RWPE2 (cell line): Measurements from ENCODE around the gene SH3GL2.

ENCODE experiments used
- ATAC-seq: fragments of 200-7000 bp; cut with Tn5 transposase; 3 replicates; pipeline ENCODE4 v1.9.1; 2021; ENCODE audit warnings: low read depth
- DNase-seq: peaks from one replicate; pipeline ENCODE4 v3.0.0-alpha.2; 2020; ENCODE audit warnings: low spot score
- H3K27ac ChIP-seq: fragments of 450-650 bp; 2 replicates; pipeline ENCODE4 v1.5.1; 2017; ENCODE audit warnings: mild to moderate bottlenecking; ENCODE audit not compliant: poor library complexity, severe bottlenecking
- H3K27me3 ChIP-seq: fragments of 250-450 bp; sonication (Bioruptor Pico); 2 replicates; pipeline ENCODE4 v1.5.1; 2021; ENCODE audit warnings: mild to moderate bottlenecking, moderate library complexity; ENCODE audit not compliant: insufficient read depth, poor library complexity, severe bottlenecking
- H3K36me3 ChIP-seq: fragments of 250-450 bp; sonication (Bioruptor Pico); 2 replicates; pipeline ENCODE4 v1.5.1; 2020; ENCODE audit warnings: low read depth, mild to moderate bottlenecking, moderate library complexity
- H3K4me1 ChIP-seq: fragments of 250-450 bp; sonication (Bioruptor Pico); 2 replicates; pipeline ENCODE4 v1.5.1; 2021; ENCODE audit warnings: mild to moderate bottlenecking, moderate library complexity; ENCODE audit not compliant: insufficient read depth, poor library complexity, severe bottlenecking
- H3K4me3 ChIP-seq: fragments of 250-450 bp; sonication (Bioruptor Pico); 2 replicates; pipeline ENCODE4 v1.5.1; 2021; ENCODE audit warnings: mild to moderate bottlenecking, moderate library complexity; ENCODE audit not compliant: severe bottlenecking
- H3K9me3 ChIP-seq: fragments of 250-450 bp; sonication (Bioruptor Pico); 2 replicates; pipeline ENCODE4 v1.5.1; 2021; ENCODE audit warnings: mild to moderate bottlenecking, moderate library complexity; ENCODE audit not compliant: severe bottlenecking
- TF ChIP-seq, protein P1 (sequence below): fragments of 450-650 bp; IDR thresholded peaks from one replicate; pipeline ENCODE4 v1.5.1; 2017; ENCODE audit warnings: mild to moderate bottlenecking, moderate library complexity; ENCODE audit not compliant: poor library complexity, severe bottlenecking

SH3GL2 gene

DNA sequence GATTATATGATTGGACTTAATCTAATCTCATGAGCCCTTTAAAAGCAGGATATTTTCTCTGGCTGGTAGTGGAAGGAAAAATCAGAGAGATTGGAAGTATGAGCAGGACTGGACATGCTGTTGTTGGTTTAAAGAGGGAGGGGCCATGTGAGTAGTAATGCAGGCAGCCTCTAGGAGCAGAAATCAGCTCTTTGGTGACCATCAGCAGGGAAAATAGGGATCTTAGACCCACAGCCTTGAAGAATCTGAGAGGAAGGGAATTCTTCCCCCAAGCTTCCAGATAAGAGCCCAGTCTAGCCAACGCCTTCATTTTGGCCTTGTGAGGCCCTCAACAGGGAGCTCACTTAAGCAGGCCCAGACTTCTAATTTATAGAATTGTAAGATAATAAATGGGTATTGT lies 9.5 kb downstream of the SH3GL2 start:
- Histone ChIP-seq H3K4me1 (no peaks in the 10 kb centered on the region), H3K9me3 (no peaks in the 10 kb centered on the region), H3K27me3 (no peaks in the 10 kb centered on the region), H3K36me3 (no peaks in the 10 kb centered on the region), H3K4me3 (no peak overlapping the region), H3K27ac (no peak overlapping the region)
- TF ChIP-seq, protein P1, sequence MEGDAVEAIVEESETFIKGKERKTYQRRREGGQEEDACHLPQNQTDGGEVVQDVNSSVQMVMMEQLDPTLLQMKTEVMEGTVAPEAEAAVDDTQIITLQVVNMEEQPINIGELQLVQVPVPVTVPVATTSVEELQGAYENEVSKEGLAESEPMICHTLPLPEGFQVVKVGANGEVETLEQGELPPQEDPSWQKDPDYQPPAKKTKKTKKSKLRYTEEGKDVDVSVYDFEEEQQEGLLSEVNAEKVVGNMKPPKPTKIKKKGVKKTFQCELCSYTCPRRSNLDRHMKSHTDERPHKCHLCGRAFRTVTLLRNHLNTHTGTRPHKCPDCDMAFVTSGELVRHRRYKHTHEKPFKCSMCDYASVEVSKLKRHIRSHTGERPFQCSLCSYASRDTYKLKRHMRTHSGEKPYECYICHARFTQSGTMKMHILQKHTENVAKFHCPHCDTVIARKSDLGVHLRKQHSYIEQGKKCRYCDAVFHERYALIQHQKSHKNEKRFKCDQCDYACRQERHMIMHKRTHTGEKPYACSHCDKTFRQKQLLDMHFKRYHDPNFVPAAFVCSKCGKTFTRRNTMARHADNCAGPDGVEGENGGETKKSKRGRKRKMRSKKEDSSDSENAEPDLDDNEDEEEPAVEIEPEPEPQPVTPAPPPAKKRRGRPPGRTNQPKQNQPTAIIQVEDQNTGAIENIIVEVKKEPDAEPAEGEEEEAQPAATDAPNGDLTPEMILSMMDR = no peak
- ATAC-seq = no peak
- no peak for DNase-seq

DNA sequence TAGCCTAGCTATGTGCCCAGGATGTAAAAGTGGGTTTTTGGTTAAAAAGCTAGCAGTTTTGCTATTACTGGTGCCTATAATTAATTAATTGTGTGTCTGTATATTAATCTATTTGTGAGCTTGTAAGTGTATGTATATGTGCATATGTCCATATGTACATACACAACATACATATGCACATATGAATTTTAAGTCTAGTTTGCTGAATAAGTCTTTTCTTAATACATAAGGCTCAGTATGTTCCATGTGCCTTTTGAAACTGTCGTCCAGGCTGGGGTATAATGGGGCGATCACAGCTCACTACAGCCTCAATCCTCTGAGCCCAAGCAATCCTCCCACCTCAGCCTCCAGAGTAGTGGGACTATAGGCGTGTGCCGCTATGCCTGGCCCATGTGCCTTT lies 10.1 kb downstream of the SH3GL2 start:
- TF ChIP-seq, protein P1 = no peak
- no peaks in the 10 kb centered on the region for H3K36me3 ChIP-seq
- H3K27ac ChIP-seq = no peak overlapping the region
- no peaks in the 10 kb centered on the region for H3K4me1 ChIP-seq
- H3K9me3 ChIP-seq = no peaks in the 10 kb centered on the region
- DNase-seq = no peak
- ATAC-seq = no peak
- peaks cover 4% of the 10 kb centered on the region for H3K27me3 ChIP-seq
- H3K4me3 ChIP-seq = no peak overlapping the region

DNA sequence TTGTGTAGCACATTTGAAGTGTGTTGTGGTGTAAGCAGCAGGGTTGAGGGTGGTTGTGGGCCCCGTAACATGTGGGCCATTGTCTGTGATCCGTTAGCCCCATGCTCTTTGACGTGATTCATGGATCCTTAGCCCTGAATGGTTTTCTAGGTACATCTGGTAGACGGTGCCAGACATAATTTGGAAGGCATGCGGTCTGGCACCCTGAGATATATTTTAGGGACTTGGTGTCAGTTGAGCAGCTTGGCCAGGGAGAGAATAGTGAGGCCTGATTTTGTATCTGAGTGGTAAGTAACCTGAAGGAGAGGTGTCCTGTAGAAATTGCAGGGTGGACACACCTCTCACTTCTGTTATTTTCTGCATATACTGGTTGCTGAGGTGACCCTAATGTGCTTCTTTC lies 10.9 kb downstream of the SH3GL2 start:
- DNase-seq (no peak), ATAC-seq (no peak)
- no peaks in the 10 kb centered on the region for H3K36me3 ChIP-seq
- peaks cover 7% of the 10 kb centered on the region for H3K27me3 ChIP-seq
- no peak overlapping the region for H3K4me3 ChIP-seq
- no peaks in the 10 kb centered on the region for H3K9me3 ChIP-seq
- H3K27ac ChIP-seq = no peak overlapping the region
- H3K4me1 ChIP-seq = no peaks in the 10 kb centered on the region
- TF ChIP-seq, protein P1 = no peak

DNA sequence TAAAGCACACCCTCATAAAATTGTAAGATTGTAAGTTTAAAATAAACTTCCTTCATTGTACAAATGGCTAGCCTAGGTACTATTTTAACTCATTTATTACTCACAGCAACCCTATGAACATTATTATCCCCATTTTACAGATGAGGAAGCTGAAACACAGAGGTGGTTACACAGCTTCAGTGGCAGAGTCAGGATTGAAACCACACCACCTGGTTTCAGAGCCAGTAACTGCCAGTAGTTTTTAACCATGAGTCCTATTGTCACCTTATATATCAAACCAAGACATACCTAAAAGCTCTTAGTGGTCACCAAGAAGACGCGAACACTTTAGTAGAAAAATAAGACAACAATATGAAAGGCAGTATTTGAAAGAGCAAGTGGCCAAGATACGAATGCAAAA lies 16.1 kb downstream of the SH3GL2 start:
- H3K4me3 ChIP-seq = no peak overlapping the region

DNA sequence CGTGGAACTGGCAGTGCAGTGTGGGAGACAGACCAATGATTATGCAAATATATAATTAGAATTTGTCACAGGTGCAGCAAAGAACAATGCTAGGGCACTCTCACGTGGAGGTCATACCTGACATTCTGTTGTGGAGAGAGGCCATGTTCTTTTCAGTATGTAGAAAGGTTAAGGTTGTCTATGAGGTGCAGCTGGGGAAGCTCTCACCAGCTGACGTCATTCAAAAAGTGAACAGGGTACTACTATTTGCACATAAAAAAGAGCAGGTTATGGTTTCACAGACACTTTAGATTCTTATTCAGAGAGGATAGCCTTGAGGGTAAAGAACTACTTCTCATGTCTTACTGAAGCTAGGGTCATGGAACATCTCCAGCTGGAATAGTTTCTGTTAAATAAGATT lies 19.1 kb downstream of the SH3GL2 start:
- no peaks in the 10 kb centered on the region for H3K9me3 ChIP-seq
- no peak overlapping the region for H3K27ac ChIP-seq

More for the DNA sequence above, 16.1 kb downstream of the SH3GL2 start:
- TF ChIP-seq, protein P1 = no peak
- H3K36me3 ChIP-seq = no peaks in the 10 kb centered on the region
- peaks cover 10% of the 10 kb centered on the region for H3K27me3 ChIP-seq
- DNase-seq (no peak), ATAC-seq (no peak)
- H3K4me1 ChIP-seq = no peaks in the 10 kb centered on the region
- no peaks in the 10 kb centered on the region for H3K9me3 ChIP-seq
- no peak overlapping the region for H3K27ac ChIP-seq

More for the DNA sequence above, 19.1 kb downstream of the SH3GL2 start:
- H3K36me3 ChIP-seq = no peaks in the 10 kb centered on the region
- no peak for DNase-seq
- no peak for ATAC-seq
- H3K4me3 ChIP-seq = no peak overlapping the region
- H3K27me3 ChIP-seq = peaks cover 22% of the 10 kb centered on the region
- H3K4me1 ChIP-seq = no peaks in the 10 kb centered on the region
- TF ChIP-seq, protein P1 = no peak
